CD4-positive, alpha-beta T cell (primary cell): ENCODE measurements around the gene EFHB. TPM values are rescaled to one million over a fixed set of nuclear protein-coding genes. Genes with fewer than 3 reads are reported as not detected.
"Not testable (repeated sequence)": the region's sequence is repeated elsewhere in the genome, so short reads cannot be mapped to it uniquely, and the experiment has no call there.

Source experiments
- ATAC-seq: fragments of 200-7000 bp; cut with Tn5 transposase; one replicate; pipeline ENCODE4 v1.10.0; 2022; ENCODE audit warnings: mild to moderate bottlenecking; ENCODE audit not compliant: poor library complexity
- CTCF ChIA-PET: fragments of 350-600 bp; sonication (Branson Sonifier 250); formaldehyde crosslinking; loops from one replicate; lab custom pipeline; 2021; ENCODE audit warnings: antibody characterized with exemption, inconsistent platforms; lab: Charles Lee
- POLR2A ChIA-PET: fragments of 350-600 bp; sonication (Branson Sonifier 250); formaldehyde crosslinking; loops from one replicate; lab custom pipeline; 2021; ENCODE audit warnings: antibody characterized with exemption, inconsistent platforms; lab: Charles Lee
- DNase-seq, 14 experiments: peaks; one replicate each; pipeline ENCODE4 v3.0.0-alpha.2; 2013 to 2020; ENCODE audit warnings: mixed read lengths in 2 of 14
- H3K27ac ChIP-seq, 2 donors: one replicate each; pipeline versions ENCODE4 v1.5.1 to v1.7.0; 2013; ENCODE audit warnings: low read length in 2 of 2, low read depth in 1 of 2, mild to moderate bottlenecking in 1 of 2
- H3K27me3 ChIP-seq, 2 experiments: 1 replicate in 1 of 2; 2 replicates in 1 of 2; pipeline versions ENCODE4 v1.6.1 to v1.7.0; 2013; ENCODE audit warnings: low read length in 2 of 2, control low read depth in 1 of 2, mild to moderate bottlenecking in 1 of 2, moderate library complexity in 1 of 2; ENCODE audit not compliant: insufficient read depth in 2 of 2, control insufficient read depth in 1 of 2
- H3K36me3 ChIP-seq: one replicate; pipeline ENCODE4 v1.6.1; 2013; ENCODE audit warnings: low read length, control low read depth; ENCODE audit not compliant: insufficient read depth
- H3K4me1 ChIP-seq: one replicate; pipeline ENCODE4 v1.6.1; 2013; ENCODE audit warnings: low read length, control low read depth; ENCODE audit not compliant: insufficient read depth
- H3K4me3 ChIP-seq: one replicate; pipeline ENCODE4 v1.5.1; 2013; ENCODE audit warnings: mild to moderate bottlenecking, low read length, moderate library complexity
- H3K9me3 ChIP-seq, 2 experiments: 1 replicate in 1 of 2; 2 replicates in 1 of 2; pipeline versions ENCODE4 v1.6.1 to v1.7.0; 2013; ENCODE audit warnings: low read length in 2 of 2, mild to moderate bottlenecking in 2 of 2, control low read depth in 1 of 2, moderate library complexity in 1 of 2; ENCODE audit not compliant: control insufficient read depth in 1 of 2, insufficient read depth in 1 of 2
- H3K27ac Mint-ChIP-seq: one replicate; pipeline ENCODE4 v1.8.0; 2020; ENCODE audit warnings: mixed read lengths
- H3K27me3 Mint-ChIP-seq: one replicate; pipeline ENCODE4 v1.8.0; 2021; ENCODE audit warnings: mixed read lengths
- H3K36me3 Mint-ChIP-seq: one replicate; pipeline ENCODE4 v1.8.0; 2021; ENCODE audit warnings: low read depth, mixed read lengths
- H3K4me1 Mint-ChIP-seq: one replicate; pipeline ENCODE4 v1.8.0; 2021; ENCODE audit warnings: low read depth, mixed read lengths
- H3K4me3 Mint-ChIP-seq: one replicate; pipeline ENCODE4 v1.8.0; 2020; ENCODE audit warnings: mild to moderate bottlenecking, mixed read lengths
- H3K9me3 Mint-ChIP-seq: one replicate; pipeline ENCODE4 v1.8.0; 2020; ENCODE audit warnings: mixed read lengths
- CTCF ChIP-seq: fragments of 200-600 bp; IDR thresholded peaks from one replicate; pipeline ENCODE4 v1.8.0; 2022; ENCODE audit warnings: antibody characterized with exemption, mild to moderate bottlenecking
- intact Hi-C, 2 experiments: fragments of 100-400 bp; cut with DNase I in 1 of 2; cut with micrococcal nuclease in 1 of 2; formaldehyde crosslinking; loops; one replicate each; pipeline versions ENCODE4 v1.15.1 to v1.9.0; 2023 to 2025; cut with DNase I, micrococcal nuclease
- total RNA-seq, 174 experiments: library from RNA in 2 of 174; stranded (reverse) in 2 of 174; gene quantifications; one replicate each; pipeline ENCODE4 v1.2.3 and lab custom pipeline; 2021 to 2026

The EFHB gene
- total RNA-seq, 2 experiments from 2014 or later, result 0.99 to 1.2 TPM

GRCh38 chr3:19881036-19881435, 53.0 kb downstream of the EFHB start:
- Mint-ChIP-seq H3K4me1 (no peaks in the 10 kb centered on the region), H3K27me3 (no peaks in the 10 kb centered on the region), H3K9me3 (no peaks in the 10 kb centered on the region), H3K27ac (no peak overlapping the region), H3K4me3 (no peak overlapping the region), H3K36me3 (no peaks in the 10 kb centered on the region)
- Histone ChIP-seq H3K27me3 (no peaks in the 10 kb centered on the region), H3K4me1 (no peaks in the 10 kb centered on the region), H3K36me3 (no peaks in the 10 kb centered on the region), H3K9me3 (no peaks in the 10 kb centered on the region), H3K27ac (no peak overlapping the region), H3K4me3 (no peak overlapping the region)
- intact Hi-C loops, result loop anchor here in 1 of 2 experiments (10.0 kb wide), 1 partner anchor 284 kb away; no protein-coding TSS in a partner anchor
- ChIA-PET CTCF (no interaction called here), POLR2A (no interaction called here)
- no peak for TF ChIP-seq CTCF
- ATAC-seq (no peak), DNase-seq (no peak)

GRCh38 chr3:19877656-19878055, 56.4 kb downstream of the EFHB start:
- no peaks in the 10 kb centered on the region for H3K36me3 ChIP-seq
- no peaks in the 10 kb centered on the region for H3K27me3 ChIP-seq
- no peaks in the 10 kb centered on the region for H3K9me3 ChIP-seq
- TF ChIP-seq CTCF, result no peak
- Mint-ChIP-seq H3K36me3 (no peaks in the 10 kb centered on the region), H3K9me3 (no peaks in the 10 kb centered on the region), H3K27ac (no peak overlapping the region), H3K27me3 (no peaks in the 10 kb centered on the region), H3K4me3 (no peak overlapping the region), H3K4me1 (no peaks in the 10 kb centered on the region)
- POLR2A ChIA-PET, result no interaction called here
- H3K4me1 ChIP-seq, result no peaks in the 10 kb centered on the region
- no peak for DNase-seq
- ATAC-seq, result no peak
- intact Hi-C loops, result no loop called here
- no peak overlapping the region for H3K4me3 ChIP-seq
- H3K27ac ChIP-seq, result no peak overlapping the region
- CTCF ChIA-PET, result interaction anchor here (1.7 kb wide), 1 partner anchor 11 kb away, joined by 4 read pairs; no protein-coding TSS in a partner anchor

- ChIA-PET POLR2A (no interaction called here), CTCF (interaction anchor here (1.3 kb wide), 1 partner anchor 10 kb away, joined by 4 read pairs; no protein-coding TSS in a partner anchor)
- no peaks in the 10 kb centered on the region for H3K9me3 Mint-ChIP-seq
- Histone ChIP-seq H3K4me1 (no peaks in the 10 kb centered on the region), H3K36me3 (no peaks in the 10 kb centered on the region), H3K9me3 (no peaks in the 10 kb centered on the region), H3K27ac (no peak overlapping the region), H3K27me3 (no peaks in the 10 kb centered on the region), H3K4me3 (no peak overlapping the region)
- no peaks in the 10 kb centered on the region for H3K4me1 Mint-ChIP-seq
- no peak overlapping the region for H3K27ac Mint-ChIP-seq
- peaks cover 9% of the 10 kb centered on the region for H3K27me3 Mint-ChIP-seq
- no peaks in the 10 kb centered on the region for H3K36me3 Mint-ChIP-seq
- TF ChIP-seq CTCF, result peak; percentile 86
- no peak overlapping the region for H3K4me3 Mint-ChIP-seq
- intact Hi-C loops, result loop anchor here (5.0 to 10.0 kb wide), 3 partner anchors 520 to 820 kb away; no protein-coding TSS in a partner anchor
- ATAC-seq, result peak; percentile 49
- DNase-seq, result peak in 10 of 14 experiments; percentile 1 to 62 (median 10)
Observed at GRCh38 chr3:19866751-19867347, 67.2 kb downstream of the EFHB start.

- H3K9me3 Mint-ChIP-seq, H3K4me1 ChIP-seq, H3K4me3 Mint-ChIP-seq, CTCF ChIA-PET, H3K27ac ChIP-seq, H3K27me3 Mint-ChIP-seq, H3K9me3 ChIP-seq, intact Hi-C loops, H3K36me3 Mint-ChIP-seq, DNase-seq, H3K4me1 Mint-ChIP-seq, H3K4me3 ChIP-seq, ATAC-seq, H3K36me3 ChIP-seq, POLR2A ChIA-PET, H3K27ac Mint-ChIP-seq, H3K27me3 ChIP-seq: not testable (repeated sequence)
Observed at GRCh38 chr3:19855318-19855717, 78.7 kb downstream of the EFHB start.

GRCh38 chr3:19846609-19847008, 87.4 kb downstream of the EFHB start:
- peaks cover 18% of the 10 kb centered on the region for H3K27me3 Mint-ChIP-seq
- H3K4me3 Mint-ChIP-seq, H3K36me3 ChIP-seq, POLR2A ChIA-PET, H3K27ac Mint-ChIP-seq, H3K27ac ChIP-seq, H3K4me1 Mint-ChIP-seq, DNase-seq, H3K4me1 ChIP-seq, H3K27me3 ChIP-seq, ATAC-seq, H3K4me3 ChIP-seq, intact Hi-C loops, H3K9me3 ChIP-seq, H3K36me3 Mint-ChIP-seq, CTCF ChIA-PET: not testable (repeated sequence)
- peaks cover 21% of the 10 kb centered on the region for H3K9me3 Mint-ChIP-seq
